Trophoblast cell (in vitro differentiated cells and primary cell): Measurements from ENCODE around the gene ZFP57.

Experiments used
- DNase-seq, 2 donors: peaks; one replicate each; pipeline ENCODE4 v3.0.0-alpha.2; 2016
- H2AFZ ChIP-seq: 2 replicates; pipeline ENCODE4 v1.6.1; 2013; ENCODE audit warnings: low read length, moderate library complexity, mild to moderate bottlenecking; ENCODE audit not compliant: insufficient read depth, poor library complexity
- H2AK5ac ChIP-seq: 2 replicates; pipeline ENCODE4 v1.6.1; 2013; ENCODE audit warnings: mild to moderate bottlenecking, low read length
- H2BK120ac ChIP-seq: 2 replicates; pipeline ENCODE4 v1.6.1; 2013; ENCODE audit warnings: low read length, mild to moderate bottlenecking, moderate library complexity; ENCODE audit not compliant: insufficient read depth, poor library complexity
- H2BK12ac ChIP-seq: 2 replicates; pipeline ENCODE4 v1.6.1; 2013; ENCODE audit warnings: mild to moderate bottlenecking, low read length, moderate library complexity
- H2BK5ac ChIP-seq: 2 replicates; pipeline ENCODE4 v1.6.1; 2013; ENCODE audit warnings: low read length, low read depth, moderate library complexity, mild to moderate bottlenecking; ENCODE audit not compliant: poor library complexity
- H3K14ac ChIP-seq: 2 replicates; pipeline ENCODE4 v1.6.1; 2013; ENCODE audit warnings: mild to moderate bottlenecking, low read length
- H3K18ac ChIP-seq: 2 replicates; pipeline ENCODE4 v1.6.1; 2013; ENCODE audit warnings: mild to moderate bottlenecking, low read length
- H3K23ac ChIP-seq: 2 replicates; pipeline ENCODE4 v1.6.1; 2013; ENCODE audit warnings: low read length
- H3K27ac ChIP-seq: 2 replicates; pipeline ENCODE4 v1.5.1; 2013; ENCODE audit warnings: low read depth, mild to moderate bottlenecking, inconsistent platforms, low read length, moderate library complexity
- H3K27me3 ChIP-seq: 2 replicates; pipeline ENCODE4 v1.6.1; 2013; ENCODE audit warnings: inconsistent platforms, mild to moderate bottlenecking, low read length, moderate library complexity; ENCODE audit not compliant: insufficient read depth
- H3K36me3 ChIP-seq, 2 experiments: 1 replicate in 1 of 2; 2 replicates in 1 of 2; pipeline ENCODE4 v1.6.1; 2013; ENCODE audit warnings: low read length in 2 of 2, mild to moderate bottlenecking in 2 of 2, moderate library complexity in 1 of 2; ENCODE audit not compliant: insufficient read depth in 2 of 2, control insufficient read depth in 1 of 2
- H3K4ac ChIP-seq: 2 replicates; pipeline ENCODE4 v1.6.1; 2013; ENCODE audit warnings: low read depth, mild to moderate bottlenecking, low read length, moderate library complexity
- H3K4me1 ChIP-seq, 2 experiments: 1 replicate in 1 of 2; 2 replicates in 1 of 2; pipeline ENCODE4 v1.6.1; 2013; ENCODE audit warnings: low read length in 2 of 2, mild to moderate bottlenecking in 2 of 2, moderate library complexity in 1 of 2; ENCODE audit not compliant: insufficient read depth in 2 of 2, control insufficient read depth in 1 of 2
- H3K4me2 ChIP-seq: 2 replicates; pipeline ENCODE4 v1.6.1; 2013; ENCODE audit warnings: inconsistent platforms, mild to moderate bottlenecking, low read length, moderate library complexity
- H3K4me3 ChIP-seq: 2 replicates; pipeline ENCODE4 v1.5.1; 2013; ENCODE audit warnings: mild to moderate bottlenecking, low read depth, low read length, inconsistent platforms
- H3K79me1 ChIP-seq: one replicate; pipeline ENCODE4 v1.6.1; 2013; ENCODE audit warnings: low read length
- H3K79me2 ChIP-seq: 2 replicates; pipeline ENCODE4 v1.6.1; 2013; ENCODE audit warnings: low read length, mild to moderate bottlenecking; ENCODE audit not compliant: control insufficient read depth, insufficient read depth, poor library complexity
- H3K9ac ChIP-seq: 2 replicates; pipeline ENCODE4 v1.6.1; 2013; ENCODE audit warnings: mild to moderate bottlenecking, low read length
- H3K9me3 ChIP-seq: 2 replicates; pipeline ENCODE4 v1.6.1; 2013; ENCODE audit warnings: low read depth, mild to moderate bottlenecking, control low read depth, inconsistent platforms, low read length; ENCODE audit not compliant: insufficient read depth
- H4K12ac ChIP-seq: 2 replicates; pipeline ENCODE4 v1.6.1; 2013; ENCODE audit warnings: low read depth, mild to moderate bottlenecking, low read length, moderate library complexity
- H4K8ac ChIP-seq: 2 replicates; pipeline ENCODE4 v1.6.1; 2013; ENCODE audit warnings: low read depth, mild to moderate bottlenecking, low read length, moderate library complexity
- H4K91ac ChIP-seq: one replicate; pipeline ENCODE4 v1.6.1; 2013; ENCODE audit warnings: low read depth, mild to moderate bottlenecking, low read length, moderate library complexity
- WGBS: extraction: QIAGEN DNeasy Blood & Tissue Kit; methylation state at CpG from one replicate; pipeline ENCODE4 v1.1.7; 2013; ENCODE audit warnings: missing lambda C conversion rate; ENCODE audit not compliant: insufficient read length, insufficient coverage; ENCODE audit errors: extremely low coverage; 5-methylcytosine and 5-hydroxymethylcytosine counted together

The ZFP57 gene

DNA sequence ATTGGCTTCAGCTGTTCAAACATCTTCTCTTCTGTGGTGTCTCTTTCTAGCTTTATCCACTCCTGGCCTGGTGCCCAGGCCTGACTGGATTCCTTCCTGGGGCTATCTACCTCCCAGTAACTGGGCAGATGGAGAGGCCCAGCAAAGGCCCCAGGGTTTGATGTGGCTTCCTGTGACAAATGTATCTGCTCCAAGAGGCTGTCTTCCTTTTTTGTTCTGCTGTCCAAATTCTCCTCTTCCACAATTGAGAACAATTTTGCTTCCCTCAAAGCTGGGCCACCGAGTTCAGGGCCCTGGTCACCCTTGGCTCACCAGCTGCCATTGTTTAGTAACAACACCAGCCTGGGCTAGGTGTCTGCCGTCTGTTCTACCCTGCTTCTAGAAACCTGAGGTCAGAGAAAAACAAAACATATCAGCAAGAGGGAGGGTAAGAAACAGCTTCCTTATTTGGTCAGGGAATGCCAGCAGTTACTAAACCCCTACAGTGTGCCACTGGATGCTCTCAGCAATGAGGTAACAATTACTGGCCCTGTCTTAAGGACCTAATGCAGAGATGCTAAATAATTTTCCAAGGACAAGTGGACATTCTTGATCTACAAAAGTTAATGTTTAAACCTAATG is 3.9 kb downstream of the ZFP57 start:
- H3K4me2 ChIP-seq, result no peak overlapping the region
- H2BK120ac ChIP-seq, result peak overlapping the region; percentile 4
- H3K79me1 ChIP-seq, result peaks cover 5% of the 10 kb centered on the region
- H4K91ac ChIP-seq, result peak overlapping the region; percentile 11
- H2BK12ac ChIP-seq, result peak overlapping the region; percentile 25
- peak overlapping the region; percentile 57 for H3K27ac ChIP-seq
- no peak overlapping the region for H3K4ac ChIP-seq
- no peaks in the 10 kb centered on the region for H3K27me3 ChIP-seq
- no peak overlapping the region for H3K4me3 ChIP-seq
- H3K9ac ChIP-seq, result no peak overlapping the region
- H3K4me1 ChIP-seq, result peaks cover 10 to 15% of the 10 kb centered on the region in 2 experiments
- H2BK5ac ChIP-seq, result peak overlapping the region; percentile 4
- H4K12ac ChIP-seq, result no peak overlapping the region
- peaks cover 4% of the 10 kb centered on the region for H3K9me3 ChIP-seq
- no peak overlapping the region for H2AK5ac ChIP-seq
- H4K8ac ChIP-seq, result peak overlapping the region; percentile 15
- no peak overlapping the region for H3K23ac ChIP-seq
- no CpG with 5 or more reads among the region's 2 CpGs for WGBS
- peak in 1 of 2 donors; percentile 50 for DNase-seq
- H2AFZ ChIP-seq, result no peak overlapping the region
- H3K14ac ChIP-seq, result no peak overlapping the region
- no peaks in the 10 kb centered on the region for H3K79me2 ChIP-seq
- H3K36me3 ChIP-seq, result no peaks in the 10 kb centered on the region
- H3K18ac ChIP-seq, result no peak overlapping the region

DNA sequence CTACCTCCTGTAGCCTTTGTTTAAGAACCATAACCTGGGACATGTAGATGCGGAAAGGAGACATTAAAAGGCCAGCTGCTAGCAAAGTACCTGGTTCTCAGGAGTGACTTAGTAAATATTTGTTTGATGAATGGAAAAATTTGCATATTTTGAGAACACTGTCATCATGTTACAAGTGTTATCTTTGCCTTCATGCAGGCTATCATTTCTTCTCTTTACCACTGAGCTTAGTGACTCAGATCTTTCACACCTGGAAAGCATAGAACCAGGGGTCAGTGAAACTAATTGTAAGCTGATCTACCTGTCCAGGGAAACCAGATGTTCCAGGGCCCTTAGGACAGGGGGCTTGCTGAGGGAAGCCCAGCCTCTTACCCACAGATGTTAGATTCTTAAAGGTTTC is 5.4 kb downstream of the ZFP57 start:
- no peak overlapping the region for H3K14ac ChIP-seq
- H3K27me3 ChIP-seq, result no peaks in the 10 kb centered on the region
- no peak overlapping the region for H3K4ac ChIP-seq
- H2AK5ac ChIP-seq, result no peak overlapping the region
- H2BK5ac ChIP-seq, result no peak overlapping the region
- H3K79me1 ChIP-seq, result peaks cover 5% of the 10 kb centered on the region
- WGBS, result no CpG with 5 or more reads among the region's 1 CpG
- no peak overlapping the region for H3K23ac ChIP-seq
- no peak overlapping the region for H3K18ac ChIP-seq
- no peak overlapping the region for H2AFZ ChIP-seq
- H4K12ac ChIP-seq, result no peak overlapping the region
- no peak overlapping the region for H3K27ac ChIP-seq
- H4K91ac ChIP-seq, result no peak overlapping the region
- no peak overlapping the region for H3K4me2 ChIP-seq
- no peaks in the 10 kb centered on the region for H3K79me2 ChIP-seq
- no peak overlapping the region for H4K8ac ChIP-seq
- H3K4me3 ChIP-seq, result no peak overlapping the region
- H3K36me3 ChIP-seq, result no peaks in the 10 kb centered on the region
- no peak overlapping the region for H2BK12ac ChIP-seq
- peak in 1 of 2 donors; percentile 86 for DNase-seq
- no peak overlapping the region for H2BK120ac ChIP-seq
- peaks cover 3% of the 10 kb centered on the region for H3K9me3 ChIP-seq
- peaks cover 10 to 15% of the 10 kb centered on the region in 2 experiments for H3K4me1 ChIP-seq
- H3K9ac ChIP-seq, result no peak overlapping the region

DNA sequence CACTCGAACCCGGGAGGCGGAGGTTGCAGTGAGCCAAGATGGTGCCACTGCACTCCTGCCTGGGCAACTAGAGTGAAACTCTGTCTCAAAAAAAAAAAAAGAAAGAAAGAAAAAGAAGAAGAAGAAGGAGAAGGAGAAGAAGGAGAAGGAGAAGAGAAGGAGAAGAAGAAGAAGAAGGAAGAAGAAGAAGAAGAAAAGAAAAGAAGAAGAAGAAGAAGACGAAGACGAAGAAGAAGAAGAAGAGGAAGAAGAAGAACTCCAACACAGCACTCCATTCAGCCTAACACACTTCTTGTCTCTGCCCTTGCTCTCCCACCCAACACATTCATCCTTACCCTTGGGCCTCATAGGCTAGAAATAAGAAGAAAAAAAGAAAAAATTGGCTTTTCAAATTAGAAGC is 6.9 kb downstream of the ZFP57 start:
- Histone ChIP-seq H3K27ac (no peak overlapping the region), H3K4me3 (no peak overlapping the region), H2BK120ac (no peak overlapping the region), H4K12ac (no peak overlapping the region), H3K18ac (no peak overlapping the region), H3K79me2 (no peaks in the 10 kb centered on the region), H4K8ac (no peak overlapping the region), H2AK5ac (no peak overlapping the region), H3K36me3 (no peaks in the 10 kb centered on the region), H3K4me2 (no peak overlapping the region), H4K91ac (no peak overlapping the region), H3K9me3 (no peaks in the 10 kb centered on the region), H3K9ac (no peak overlapping the region), H2AFZ (no peak overlapping the region), H3K14ac (no peak overlapping the region), H3K23ac (no peak overlapping the region), H3K79me1 (no peaks in the 10 kb centered on the region), H2BK12ac (no peak overlapping the region), H3K4ac (no peak overlapping the region), H2BK5ac (no peak overlapping the region), H3K4me1 (peaks cover 8 to 11% of the 10 kb centered on the region in 2 experiments), H3K27me3 (no peaks in the 10 kb centered on the region)
- no CpG with 5 or more reads among the region's 5 CpGs for WGBS
- no peak for DNase-seq

DNA sequence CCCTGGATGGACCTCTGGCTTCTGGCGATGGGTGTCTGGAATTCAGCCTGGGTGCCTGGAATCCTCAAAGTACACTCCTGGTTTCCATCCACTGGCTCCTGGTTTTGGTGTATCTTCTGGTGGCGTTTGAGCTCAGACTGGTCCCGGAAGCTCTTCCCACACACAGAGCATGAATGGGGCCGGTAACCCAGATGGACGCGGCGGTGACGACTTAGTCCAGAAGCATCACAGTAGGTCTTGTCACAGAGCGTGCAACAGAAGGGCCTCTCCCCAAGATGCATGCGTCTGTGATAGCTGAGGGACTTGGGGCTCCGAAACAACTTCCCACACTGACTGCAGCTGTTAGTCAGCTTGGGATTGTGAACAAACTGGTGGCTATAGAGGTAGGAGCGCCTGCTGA is 7.8 kb downstream of the ZFP57 start:
- Histone ChIP-seq H3K4me3 (no peak overlapping the region), H3K4ac (no peak overlapping the region), H3K36me3 (no peaks in the 10 kb centered on the region), H3K9me3 (no peaks in the 10 kb centered on the region), H2BK12ac (no peak overlapping the region), H2BK120ac (no peak overlapping the region), H4K12ac (no peak overlapping the region), H3K9ac (no peak overlapping the region), H3K27ac (no peak overlapping the region), H2AK5ac (no peak overlapping the region), H3K4me1 (peaks cover 3 to 8% of the 10 kb centered on the region in 2 experiments), H4K8ac (no peak overlapping the region), H3K79me1 (no peaks in the 10 kb centered on the region), H3K14ac (no peak overlapping the region), H2AFZ (no peak overlapping the region), H2BK5ac (no peak overlapping the region), H3K27me3 (no peaks in the 10 kb centered on the region), H3K4me2 (no peak overlapping the region), H3K79me2 (no peaks in the 10 kb centered on the region), H3K18ac (no peak overlapping the region), H4K91ac (no peak overlapping the region), H3K23ac (no peak overlapping the region)
- WGBS, result no CpG with 5 or more reads among the region's 12 CpGs
- DNase-seq, result no peak
